Right kidney (tissue), 1 donor: ENCODE data around the gene TEX55.
"Not testable (repeated sequence)": the region's sequence is repeated elsewhere in the genome, so short reads cannot be mapped to it uniquely, and the experiment has no call there.

ENCODE experiments used
- DNase-seq: peaks from one replicate; pipeline ENCODE4 v3.0.0-alpha.2; 2016

TEX55 gene

GRCh38 chr3:119160815-119161214 is 14.8 kb downstream of the TEX55 start:
- DNase-seq: no peak

GRCh38 chr3:119161240-119161639 is 15.3 kb downstream of the TEX55 start:
- DNase-seq: no peak

GRCh38 chr3:119164745-119165144 is 18.8 kb downstream of the TEX55 start:
- DNase-seq: not testable (repeated sequence)

- DNase-seq: no peak
Measured at GRCh38 chr3:119170821-119171220, 24.9 kb downstream of the TEX55 start.

- peak; percentile 26 for DNase-seq
Measured at GRCh38 chr3:119173325-119173724, 27.4 kb downstream of the TEX55 start, which contains the start of gene UPK1B. Gene UPK1B, plus strand, starts transcription at chr3:119173598. Its CDS starts 13,144 bp downstream, at chr3:119186742.

- no peak for DNase-seq
Measured at GRCh38 chr3:119175872-119176756, 30.1 kb downstream of the TEX55 start.

GRCh38 chr3:119176778-119177177 is 30.8 kb downstream of the TEX55 start:
- no peak for DNase-seq

- DNase-seq: no peak
Measured at GRCh38 chr3:119177321-119177720, 31.4 kb downstream of the TEX55 start.

GRCh38 chr3:119181765-119182164 is 35.8 kb downstream of the TEX55 start:
- DNase-seq: no peak

GRCh38 chr3:119184111-119184510 is 38.1 kb downstream of the TEX55 start:
- no peak for DNase-seq

- DNase-seq: no peak
Measured at GRCh38 chr3:119184796-119185570, 39.0 kb downstream of the TEX55 start.

- DNase-seq: no peak
Measured at GRCh38 chr3:119187266-119187665, 41.3 kb downstream of the TEX55 start.

GRCh38 chr3:119191800-119192199 is 45.8 kb downstream of the TEX55 start:
- DNase-seq: no peak

GRCh38 chr3:119194237-119195150 is 48.5 kb downstream of the TEX55 start:
- DNase-seq: no peak

GRCh38 chr3:119195151-119195476 is 49.1 kb downstream of the TEX55 start:
- no peak for DNase-seq

- DNase-seq: no peak
Measured at GRCh38 chr3:119195911-119196310, 49.9 kb downstream of the TEX55 start.
